H9 (cell line): Measurements from ENCODE around the gene GOLGA8M. TPM values are rescaled to one million over a fixed set of nuclear protein-coding genes. Genes with fewer than 3 reads are reported as not detected.
"Not testable (repeated sequence)": the region's sequence is repeated elsewhere in the genome, so short reads cannot be mapped to it uniquely, and the experiment has no call there.

Experiments used
- DNase-seq: peaks from one replicate; pipeline ENCODE4 v3.0.0-alpha.2; 2017
- H2AFZ ChIP-seq: one replicate; pipeline ENCODE4 v1.6.1; 2013; ENCODE audit warnings: mild to moderate bottlenecking, low read length, control low read depth, moderate library complexity
- H2AK5ac ChIP-seq: 2 replicates; pipeline ENCODE4 v1.6.1; 2013; ENCODE audit warnings: low read length, control low read depth, mixed read lengths; ENCODE audit not compliant: insufficient read length
- H2BK120ac ChIP-seq: one replicate; pipeline ENCODE4 v1.6.1; 2013; ENCODE audit warnings: low read depth, mild to moderate bottlenecking, low read length, control low read depth, inconsistent platforms; ENCODE audit not compliant: poor library complexity, severe bottlenecking
- H2BK12ac ChIP-seq: 2 replicates; pipeline ENCODE4 v1.6.1; 2013; ENCODE audit warnings: low read length, control low read depth, mixed read lengths, low read depth; ENCODE audit not compliant: insufficient read length
- H2BK15ac ChIP-seq: 2 replicates; pipeline ENCODE4 v1.6.1; 2013; ENCODE audit warnings: low read depth, low read length, control low read depth
- H2BK20ac ChIP-seq: one replicate; pipeline ENCODE4 v1.6.1; 2013; ENCODE audit warnings: low read depth, mild to moderate bottlenecking, low read length, control low read depth, inconsistent platforms; ENCODE audit not compliant: poor library complexity, severe bottlenecking
- H2BK5ac ChIP-seq: 2 replicates; pipeline ENCODE4 v1.6.1; 2013; ENCODE audit warnings: low read length, control low read depth, mixed read lengths; ENCODE audit not compliant: insufficient read length
- H3K14ac ChIP-seq: 2 replicates; pipeline ENCODE4 v1.6.1; 2013; ENCODE audit warnings: low read length, control low read depth; ENCODE audit not compliant: insufficient read depth
- H3K18ac ChIP-seq: 2 replicates; pipeline ENCODE4 v1.6.1; 2013; ENCODE audit warnings: low read depth, mild to moderate bottlenecking, mixed read lengths, low read length, control low read depth; ENCODE audit not compliant: insufficient read length
- H3K23ac ChIP-seq: 2 replicates; pipeline ENCODE4 v1.6.1; 2013; ENCODE audit warnings: low read length, control low read depth, mixed read lengths, low read depth; ENCODE audit not compliant: insufficient read length
- H3K23me2 ChIP-seq: 2 replicates; pipeline ENCODE4 v1.6.1; 2013; ENCODE audit warnings: low read depth, mild to moderate bottlenecking, mixed read lengths, low read length, control low read depth; ENCODE audit not compliant: insufficient read length, poor library complexity, severe bottlenecking
- H3K27ac ChIP-seq: 2 replicates; pipeline ENCODE4 v1.5.1; 2013; ENCODE audit warnings: low read length, control low read depth, mixed read lengths, low read depth; ENCODE audit not compliant: insufficient read length
- H3K27me3 ChIP-seq: 2 replicates; pipeline ENCODE4 v1.6.1; 2013; ENCODE audit warnings: low read length, control low read depth, inconsistent platforms; ENCODE audit not compliant: insufficient read depth
- H3K4ac ChIP-seq: 2 replicates; pipeline ENCODE4 v1.6.1; 2013; ENCODE audit warnings: low read depth, mild to moderate bottlenecking, control low read depth, inconsistent platforms, low read length, moderate library complexity
- H3K4me1 ChIP-seq: 2 replicates; pipeline ENCODE4 v1.6.1; 2013; ENCODE audit warnings: low read length, control low read depth, inconsistent platforms; ENCODE audit not compliant: insufficient read depth
- H3K4me2 ChIP-seq: 2 replicates; pipeline ENCODE4 v1.6.1; 2013; ENCODE audit warnings: low read length, control low read depth, mixed read lengths; ENCODE audit not compliant: insufficient read length, insufficient read depth
- H3K56ac ChIP-seq: 2 replicates; pipeline ENCODE4 v1.6.1; 2013; ENCODE audit warnings: low read depth, mild to moderate bottlenecking, mixed read lengths, low read length, control low read depth; ENCODE audit not compliant: insufficient read length
- H3K79me1 ChIP-seq: 2 replicates; pipeline ENCODE4 v1.6.1; 2013; ENCODE audit warnings: low read depth, mild to moderate bottlenecking, moderate library complexity, low read length, control low read depth, inconsistent platforms; ENCODE audit not compliant: insufficient read depth, poor library complexity, severe bottlenecking
- H3K79me2 ChIP-seq: 2 replicates; pipeline ENCODE4 v1.6.1; 2013; ENCODE audit warnings: low read length, control low read depth, inconsistent platforms; ENCODE audit not compliant: insufficient read depth
- H3K9ac ChIP-seq: 2 replicates; pipeline ENCODE4 v1.6.1; 2013; ENCODE audit warnings: low read length, control low read depth, mixed read lengths; ENCODE audit not compliant: insufficient read length; ENCODE audit errors: extremely low read depth
- H3K9me3 ChIP-seq: one replicate; pipeline ENCODE4 v1.6.1; 2013; ENCODE audit warnings: low read depth, low read length, inconsistent platforms; ENCODE audit not compliant: control insufficient read depth
- H3T11ph ChIP-seq: one replicate; pipeline ENCODE4 v1.6.1; 2013; ENCODE audit warnings: mild to moderate bottlenecking, low read length, control low read depth, inconsistent platforms
- H4K20me1 ChIP-seq: one replicate; pipeline ENCODE4 v1.6.1; 2013; ENCODE audit not compliant: control insufficient read depth, insufficient read length, insufficient read depth
- H4K5ac ChIP-seq: 2 replicates; pipeline ENCODE4 v1.6.1; 2013; ENCODE audit warnings: low read depth, mild to moderate bottlenecking, mixed read lengths, low read length, control low read depth; ENCODE audit not compliant: insufficient read length
- H4K8ac ChIP-seq: replicated peaks from 2 replicates; pipeline ENCODE4 v1.6.1; 2013; ENCODE audit warnings: low read length, control low read depth, mixed read lengths, low read depth; ENCODE audit not compliant: insufficient read length
- H4K91ac ChIP-seq: 2 replicates; pipeline ENCODE4 v1.6.1; 2013; ENCODE audit warnings: low read depth, mild to moderate bottlenecking, moderate library complexity, mixed read lengths, low read length, control low read depth; ENCODE audit not compliant: insufficient read length
- H3K27ac Mint-ChIP-seq, 3 experiments: 2 replicates in 2 of 3; 3 replicates in 1 of 3; pipeline ENCODE4 v1.8.0; 2020 to 2021; ENCODE audit warnings: mixed read lengths in 3 of 3, mild to moderate bottlenecking in 1 of 3, moderate library complexity in 1 of 3
- H3K27me3 Mint-ChIP-seq: 2 replicates; pipeline ENCODE4 v1.8.0; 2021; ENCODE audit warnings: low read depth, mild to moderate bottlenecking, moderate library complexity, mixed read lengths
- H3K36me3 Mint-ChIP-seq, 3 experiments: 2 replicates in 2 of 3; 3 replicates in 1 of 3; pipeline ENCODE4 v1.8.0; 2020 to 2021; ENCODE audit warnings: low read depth in 3 of 3, mixed read lengths in 3 of 3; ENCODE audit not compliant: insufficient read depth in 1 of 3
- H3K4me1 Mint-ChIP-seq, 2 experiments: 2 replicates each; pipeline ENCODE4 v1.8.0; 2020; ENCODE audit warnings: mixed read lengths in 2 of 2
- H3K4me3 Mint-ChIP-seq, 2 experiments: 2 replicates in 1 of 2; 3 replicates in 1 of 2; pipeline ENCODE4 v1.8.0; 2020 to 2021; ENCODE audit warnings: mild to moderate bottlenecking in 2 of 2, mixed read lengths in 2 of 2, moderate library complexity in 1 of 2
- H3K9me3 Mint-ChIP-seq, 2 experiments: 2 replicates in 1 of 2; 3 replicates in 1 of 2; pipeline ENCODE4 v1.8.0; 2020; ENCODE audit warnings: mild to moderate bottlenecking in 2 of 2, mixed read lengths in 2 of 2, moderate library complexity in 1 of 2
- WGBS: extraction: QIAGEN DNeasy Blood & Tissue Kit; methylation state at CpG from one replicate; pipeline ENCODE4 v1.1.7; 2013; ENCODE audit warnings: missing lambda C conversion rate, low lambda C conversion rate, mixed read lengths; ENCODE audit not compliant: insufficient read length; ENCODE audit errors: extremely low coverage; 5-methylcytosine and 5-hydroxymethylcytosine counted together
- total RNA-seq: library from RNA; stranded (reverse); gene quantifications from 2 replicates; pipeline ENCODE4 v1.2.1, GENCODE V29; 2021

Gene GOLGA8M
- total RNA-seq, 1 experiment from 2014 or later = not detected

DNA sequence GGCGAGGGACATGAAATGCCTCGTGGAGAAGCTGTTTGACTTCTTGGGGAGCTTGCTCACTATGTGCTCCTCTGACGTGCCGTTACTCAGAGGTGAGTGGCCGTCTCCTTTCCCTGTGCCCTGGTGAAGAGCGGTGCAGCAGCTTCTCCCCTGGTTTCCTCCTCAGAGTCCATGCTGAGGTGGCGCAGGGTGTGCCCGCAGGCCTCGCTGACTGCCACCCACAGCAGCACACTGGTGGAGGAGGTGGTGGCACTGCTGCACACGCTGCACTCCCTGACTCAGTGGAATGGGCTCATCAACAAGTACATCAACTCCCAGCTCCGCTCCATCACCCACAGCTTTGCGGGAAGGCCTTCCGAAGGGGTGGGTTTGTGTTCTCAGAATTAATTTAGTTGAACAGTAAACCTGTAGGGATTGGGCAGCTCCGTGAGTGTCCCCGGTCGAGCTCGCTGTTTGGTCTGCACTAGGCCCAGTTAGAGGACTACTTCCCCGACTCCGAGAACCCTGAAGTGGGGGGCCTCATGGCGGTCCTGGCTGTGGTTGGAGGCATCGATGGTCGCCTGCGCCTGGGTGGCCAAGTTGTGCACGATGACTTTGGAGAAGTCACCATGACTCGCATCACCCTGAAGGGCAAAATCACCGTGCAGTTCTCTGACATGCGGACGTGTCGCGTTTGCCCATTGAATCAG lies 56.7 kb downstream of the GOLGA8M start:
- not testable (repeated sequence) for H3K9me3 Mint-ChIP-seq, H2AK5ac ChIP-seq, H2AFZ ChIP-seq, H3K18ac ChIP-seq, H3K23me2 ChIP-seq, H2BK12ac ChIP-seq, H2BK15ac ChIP-seq, H3K9ac ChIP-seq, H3K4me3 Mint-ChIP-seq, H3K23ac ChIP-seq, H4K91ac ChIP-seq, H3K14ac ChIP-seq, H3K27ac ChIP-seq, H3K4ac ChIP-seq, H3K27me3 ChIP-seq, H4K8ac ChIP-seq, H4K20me1 ChIP-seq, H3K79me1 ChIP-seq, H3K56ac ChIP-seq, H3K4me1 Mint-ChIP-seq, H3K27me3 Mint-ChIP-seq, H2BK120ac ChIP-seq, H3K79me2 ChIP-seq, H2BK20ac ChIP-seq, H3K4me2 ChIP-seq, H3K4me1 ChIP-seq, H3K9me3 ChIP-seq, H2BK5ac ChIP-seq, H4K5ac ChIP-seq, H3T11ph ChIP-seq
- H3K36me3 Mint-ChIP-seq = peaks cover 8 to 13% (median 9%) of the 10 kb centered on the region in 3 experiments
- H3K27ac Mint-ChIP-seq = 0 out of 7 replicates have a peak overlapping the region, but pooled peaks of 1 of the 3 experiments have one; percentile 55
- DNase-seq = peak; percentile 15
- no CpG with 5 or more reads among the region's 30 CpGs for WGBS

DNA sequence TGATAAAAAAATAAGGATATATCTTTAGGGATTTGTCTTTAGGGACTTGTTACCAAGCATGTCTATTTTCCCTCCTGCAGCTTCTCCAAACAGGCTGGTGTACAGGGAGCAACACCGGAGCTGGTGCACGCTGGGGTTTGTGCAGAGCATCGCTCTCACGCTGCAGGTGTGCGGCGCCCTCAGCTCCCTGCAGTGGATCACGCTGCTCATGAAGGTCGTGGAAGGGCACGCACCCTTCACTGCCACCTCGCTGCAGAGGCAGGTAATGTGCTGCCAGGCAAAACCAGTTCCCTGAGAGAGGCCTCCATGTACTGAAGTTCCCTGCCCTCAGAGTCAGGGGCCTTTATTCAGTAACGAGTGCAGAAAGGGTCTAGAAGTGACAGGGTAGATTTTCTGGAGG lies 58.0 kb downstream of the GOLGA8M start:
- H3K56ac ChIP-seq, H3K4me1 ChIP-seq, H4K20me1 ChIP-seq, H3K14ac ChIP-seq, H3K4ac ChIP-seq, H2AK5ac ChIP-seq, H3K23ac ChIP-seq, H3T11ph ChIP-seq, H3K4me1 Mint-ChIP-seq, H4K8ac ChIP-seq, H3K4me2 ChIP-seq, H2AFZ ChIP-seq, H3K79me1 ChIP-seq, H2BK12ac ChIP-seq, H4K91ac ChIP-seq, H3K4me3 Mint-ChIP-seq, H3K18ac ChIP-seq, DNase-seq, H3K27ac ChIP-seq, H2BK20ac ChIP-seq, H3K9ac ChIP-seq, H2BK120ac ChIP-seq, H4K5ac ChIP-seq, H3K9me3 ChIP-seq, H3K27me3 ChIP-seq, H3K27me3 Mint-ChIP-seq, H2BK15ac ChIP-seq, H3K79me2 ChIP-seq, H3K27ac Mint-ChIP-seq, H2BK5ac ChIP-seq, H3K9me3 Mint-ChIP-seq, H3K23me2 ChIP-seq: not testable (repeated sequence)
- peaks cover 8 to 13% (median 9%) of the 10 kb centered on the region in 3 experiments for H3K36me3 Mint-ChIP-seq
- WGBS = no CpG with 5 or more reads among the region's 11 CpGs
